ENCODE measurements around the gene MRC1.

- TF ChIP-seq CTCF (IDR thresholded peaks at IDR 0.05; ENCODE audit: insufficient read depth, low read length) (no peak), GABPA (IDR thresholded peaks at IDR 0.05; ENCODE audit: low read depth) (no peak), REST (IDR thresholded peaks at IDR 0.05; ENCODE audit: insufficient replicate concordance, low read depth) (no peak), POLR2AphosphoS5 (IDR thresholded peaks at IDR 0.05; ENCODE audit: low read depth) (no peak)
Observed at GRCh38 chr10:17914169-17915045, 105.3 kb downstream of the MRC1 start.
